T-helper 2 cell (primary cell): ENCODE measurements around the gene AIP.
"Not testable (repeated sequence)": the region's sequence is repeated elsewhere in the genome, so short reads cannot be mapped to it uniquely, and the experiment has no call there.

Source experiments
- DNase-seq, 5 experiments: peaks; one replicate each; pipeline versions ENCODE4 v3.0.0 to v3.0.0-alpha.2; 2012 to 2022

AIP gene

DNA sequence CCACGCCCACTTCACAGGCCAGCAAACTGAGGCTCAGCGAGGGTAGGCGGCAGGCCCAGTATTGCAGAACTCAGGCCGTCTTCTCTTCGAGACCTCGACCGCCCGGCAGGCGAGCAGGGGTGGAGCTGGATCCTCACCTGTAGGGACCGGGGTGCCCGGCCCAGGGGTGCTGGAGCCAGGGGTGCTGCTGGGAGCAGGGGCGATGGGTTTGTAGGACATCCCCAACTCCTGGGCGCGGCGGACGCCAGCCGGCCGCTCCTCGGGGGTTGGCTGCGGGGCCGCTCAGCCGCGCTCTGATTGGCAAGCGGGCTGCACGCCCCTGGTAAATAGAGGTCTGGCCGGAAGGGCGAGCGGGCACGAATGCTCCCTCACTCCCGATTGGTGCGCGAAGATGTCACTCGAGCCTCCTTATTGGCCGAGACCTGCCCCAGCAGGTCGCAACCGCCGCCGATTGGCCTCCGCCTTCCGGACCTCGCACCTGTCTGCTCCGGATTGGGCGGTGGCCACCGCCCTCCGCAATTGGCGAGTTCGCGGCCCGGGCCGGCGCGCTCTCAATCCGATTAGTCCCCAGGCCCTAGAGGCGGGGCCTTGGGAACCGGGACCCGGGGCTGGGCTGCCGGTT, 25.1 kb downstream of the AIP start, which contains the start of gene CDK2AP2:
Gene CDK2AP2, minus strand, starts transcription at position 299 of the 622 bp plus-strand sequence. Its CDS starts 80 bp downstream, at position 219.
- DNase-seq, result peak; percentile 93 to 100 (median 97)

- peak; percentile 97 to 99 (median 98) for DNase-seq
Observed at GRCh38 chr11:67508486-67509121, 25.8 kb downstream of the AIP start.

DNA sequence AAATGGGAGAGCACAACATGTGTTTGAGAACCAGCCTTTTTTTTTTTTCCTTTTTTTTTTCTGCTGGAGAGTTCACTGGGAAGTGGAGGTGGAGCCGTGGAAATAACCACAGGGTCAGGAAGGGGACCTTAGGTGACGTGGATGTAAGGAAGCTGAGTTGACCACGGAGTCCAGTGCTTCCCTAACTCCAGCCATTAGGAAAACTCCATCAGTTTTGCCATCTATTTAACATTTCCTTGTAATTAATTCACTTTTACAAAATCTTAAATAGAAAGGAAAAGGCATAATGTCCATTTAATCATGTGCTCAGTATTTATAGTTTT, 27.2 kb downstream of the AIP start:
- no peak for DNase-seq

DNA sequence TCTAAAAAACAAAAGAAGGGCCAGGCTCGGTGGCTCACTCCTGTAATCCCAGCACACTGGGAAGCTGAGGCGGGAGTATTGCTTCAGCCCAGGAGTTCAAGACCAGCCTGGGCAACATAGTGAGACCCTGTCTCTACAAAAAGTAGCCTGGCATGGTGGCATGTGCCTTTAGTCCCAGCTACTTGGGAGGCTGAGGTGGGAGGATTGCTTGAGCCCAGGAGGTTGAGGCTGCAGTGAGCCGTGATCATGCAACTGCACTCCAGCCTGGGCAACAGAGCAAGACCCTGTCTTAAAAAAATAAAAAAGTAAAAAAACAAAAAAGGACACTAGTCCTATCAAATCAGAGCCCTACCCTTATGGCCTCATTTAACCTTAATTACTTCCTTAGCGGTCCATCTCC, 28.7 kb downstream of the AIP start:
- not testable (repeated sequence) for DNase-seq

- no peak for DNase-seq
Observed at GRCh38 chr11:67514116-67514515, 31.3 kb downstream of the AIP start.

- DNase-seq, result no peak
Observed at GRCh38 chr11:67516806-67517205, 34.0 kb downstream of the AIP start.

DNA sequence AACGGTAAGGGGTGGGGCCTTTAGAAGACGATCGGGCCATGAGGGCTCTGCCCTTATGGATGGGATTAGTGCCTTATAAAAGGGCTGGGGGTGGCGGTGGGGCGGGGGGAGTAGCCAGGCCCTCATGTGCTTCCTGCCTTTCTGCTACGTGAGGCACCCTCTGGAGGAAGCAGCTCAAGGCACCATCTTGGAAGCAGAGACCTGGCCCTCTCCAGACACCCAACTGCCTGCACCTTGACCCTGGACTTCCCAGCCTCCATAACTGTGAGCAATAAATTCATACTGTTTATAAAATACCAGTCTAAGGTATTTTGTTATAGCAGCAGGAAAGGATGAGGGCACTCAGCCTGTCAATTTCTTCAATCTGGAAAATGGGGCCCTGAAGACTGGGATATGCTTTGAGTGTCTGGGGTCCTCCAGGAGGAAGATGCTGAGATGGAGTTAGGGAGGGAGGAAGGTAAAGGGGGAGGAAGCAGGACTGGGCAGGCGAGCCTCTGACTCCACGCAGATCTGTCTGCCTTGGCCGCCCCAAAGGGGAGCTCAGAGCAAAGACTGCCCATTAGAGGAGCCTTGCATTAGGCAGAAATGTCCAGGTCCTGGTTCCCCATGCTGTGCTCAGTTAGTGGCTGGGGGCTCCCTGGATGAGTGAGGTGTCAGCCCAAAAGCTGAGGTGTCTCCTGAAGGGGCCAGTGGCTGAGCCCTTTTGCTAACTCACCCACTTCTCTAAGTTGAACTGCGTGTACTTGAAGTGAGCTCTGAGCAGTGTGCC, 35.1 kb downstream of the AIP start:
- DNase-seq, result no peak

- DNase-seq, result no peak
Observed at GRCh38 chr11:67519726-67520125, 36.9 kb downstream of the AIP start.

DNA sequence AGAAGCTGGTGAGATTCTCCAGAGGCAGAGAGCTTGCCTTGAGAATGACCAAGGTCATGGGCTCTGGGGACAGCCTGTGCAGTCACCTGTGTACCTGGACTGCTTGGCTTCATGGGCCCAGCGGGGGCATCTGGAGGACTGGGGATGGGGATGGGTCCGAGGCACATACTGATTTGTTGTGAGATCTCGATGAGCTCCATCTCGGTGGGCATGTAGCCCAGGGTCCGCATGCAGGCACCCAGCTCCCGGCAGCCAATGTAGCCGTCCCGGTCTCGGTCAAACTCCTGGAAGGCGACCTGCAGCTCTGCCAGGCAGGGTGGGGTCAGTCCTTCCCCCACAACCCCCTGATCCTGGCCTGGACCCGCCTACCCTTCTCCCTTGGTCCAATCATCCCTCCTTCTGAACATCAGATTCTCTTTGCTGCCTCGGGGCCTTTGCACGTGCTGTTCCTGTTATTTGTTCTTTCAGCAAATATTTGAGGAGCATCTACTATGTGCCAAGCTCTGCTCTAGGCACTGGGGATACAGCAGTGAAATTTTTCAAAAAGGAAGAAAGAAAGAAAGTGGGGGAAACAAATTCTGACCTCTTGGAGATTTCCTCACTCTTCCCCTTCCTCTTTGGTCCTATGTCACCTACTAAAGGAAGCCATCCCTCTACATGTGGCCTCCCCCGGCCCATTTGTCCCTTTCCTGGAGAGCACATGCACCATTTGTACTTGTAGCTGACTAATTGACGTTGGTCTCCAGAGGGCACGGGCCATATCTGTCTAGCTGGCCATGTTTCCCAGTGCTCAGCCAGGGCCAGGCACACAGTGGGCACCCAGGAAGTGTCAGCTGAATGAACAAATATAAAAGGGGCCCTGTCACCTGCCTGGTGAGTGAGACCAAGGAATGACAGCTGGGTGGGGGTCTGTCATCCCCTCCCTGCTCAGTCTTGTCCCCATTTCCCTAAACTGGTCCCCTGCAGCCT, 38.3 kb downstream of the AIP start:
- no peak for DNase-seq

GRCh38 chr11:67521924-67522323, 39.1 kb downstream of the AIP start:
- no peak for DNase-seq

DNA sequence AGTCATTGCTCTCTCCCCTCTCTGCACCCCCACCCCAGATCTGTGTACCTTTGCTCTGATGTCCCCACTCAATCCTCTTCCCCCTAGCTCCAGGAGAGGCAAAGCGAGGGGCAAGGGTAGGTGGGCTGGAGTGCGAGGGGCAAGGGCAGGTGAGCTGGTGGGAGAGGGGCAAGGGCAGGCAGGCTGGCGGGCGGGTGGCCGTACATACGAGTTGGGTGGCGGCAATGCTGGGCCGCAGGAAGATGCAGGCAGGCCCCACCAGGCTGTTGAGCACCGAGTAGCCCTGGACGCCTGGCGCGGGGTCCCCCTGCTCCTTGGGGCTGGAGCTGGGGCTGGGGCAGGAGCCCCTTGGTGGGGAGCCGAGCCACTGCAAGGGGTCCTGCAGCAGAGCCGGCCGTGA, 39.5 kb downstream of the AIP start:
- DNase-seq, result no peak

DNA sequence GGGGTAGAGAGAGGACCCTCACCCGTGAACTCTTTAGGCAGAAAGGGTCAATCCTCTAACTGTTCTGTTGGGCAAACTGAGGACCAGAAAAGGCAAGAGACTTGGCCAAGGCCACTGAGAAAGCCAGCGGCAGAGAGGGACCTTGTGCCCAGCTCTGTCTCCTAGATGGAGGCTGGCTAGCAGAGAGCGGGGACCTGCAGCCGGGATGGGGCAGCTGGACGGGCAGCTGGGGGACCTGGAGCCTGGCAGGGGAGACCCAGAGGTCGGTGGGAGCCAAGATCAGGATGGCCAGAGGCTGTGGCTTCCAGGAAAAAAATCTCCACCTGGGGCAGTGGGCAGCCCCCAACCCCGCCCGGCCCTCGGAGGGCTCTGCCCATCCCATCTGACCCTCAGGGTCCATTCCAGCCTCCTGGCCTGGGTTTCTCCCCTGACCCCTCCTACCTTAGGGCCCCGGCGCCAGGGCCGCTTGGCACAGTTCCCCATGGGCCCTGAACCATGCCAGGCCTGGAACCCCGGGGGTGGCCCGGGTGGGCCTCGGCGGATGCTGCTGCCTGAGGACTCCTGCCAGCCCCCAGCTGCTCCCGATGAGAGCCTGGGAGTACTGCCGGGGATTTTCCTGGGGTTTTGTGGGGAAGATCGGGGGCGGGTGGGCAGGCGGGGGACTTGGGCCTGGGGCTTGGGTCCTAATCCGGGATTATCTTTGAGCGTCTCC, 40.2 kb downstream of the AIP start, which contains the start of gene CABP2:
Gene CABP2, minus strand, starts transcription at position 603 of the 712 bp plus-strand sequence. Its CDS starts 120 bp downstream, at position 483.
- no peak for DNase-seq

DNA sequence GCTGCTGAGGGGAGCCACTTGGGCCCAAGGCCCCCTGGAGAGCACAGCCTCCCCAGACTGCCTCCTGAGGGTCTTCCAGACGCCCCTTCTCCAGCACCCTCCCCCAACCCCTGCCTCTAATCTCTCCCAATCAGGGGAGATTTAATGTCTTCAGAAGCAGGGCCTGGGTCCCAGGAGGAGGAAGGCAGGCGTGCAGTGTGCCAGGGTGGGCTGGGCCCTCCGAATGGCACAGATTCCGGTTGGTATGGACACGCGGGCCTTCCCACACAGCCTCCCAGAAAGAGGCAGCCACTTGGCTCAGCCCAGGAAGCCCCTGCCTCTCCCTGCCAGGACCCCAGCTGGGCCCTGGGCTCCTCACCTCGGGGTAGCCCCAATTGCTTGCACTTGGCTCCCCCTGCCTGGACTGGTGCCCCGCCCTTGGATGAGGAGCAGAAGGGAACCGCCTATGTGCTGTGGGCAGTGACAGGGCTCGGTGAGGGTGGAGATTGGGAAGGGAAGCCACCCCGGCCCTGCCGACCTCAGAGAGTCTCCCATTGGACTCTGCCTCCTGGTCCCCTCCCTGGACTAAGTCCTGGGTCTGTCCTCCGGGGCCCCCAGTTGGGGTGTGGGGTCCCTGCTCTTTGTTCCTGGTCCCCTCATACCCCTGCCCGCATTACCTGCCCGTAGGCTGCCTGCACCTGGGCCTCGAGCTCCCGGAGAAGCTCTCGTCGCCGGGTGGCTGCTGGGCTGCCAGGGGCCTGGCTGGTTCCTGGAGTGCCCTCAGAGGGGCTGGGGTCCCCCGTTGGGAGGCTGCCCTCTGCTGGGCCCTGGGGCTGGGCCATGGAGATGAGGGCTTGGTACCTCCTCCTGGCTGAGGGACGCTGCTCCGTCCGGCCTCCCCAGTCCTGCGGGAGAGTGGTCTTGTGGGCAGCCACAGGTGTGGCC, 41.0 kb downstream of the AIP start:
- DNase-seq, result no peak

DNA sequence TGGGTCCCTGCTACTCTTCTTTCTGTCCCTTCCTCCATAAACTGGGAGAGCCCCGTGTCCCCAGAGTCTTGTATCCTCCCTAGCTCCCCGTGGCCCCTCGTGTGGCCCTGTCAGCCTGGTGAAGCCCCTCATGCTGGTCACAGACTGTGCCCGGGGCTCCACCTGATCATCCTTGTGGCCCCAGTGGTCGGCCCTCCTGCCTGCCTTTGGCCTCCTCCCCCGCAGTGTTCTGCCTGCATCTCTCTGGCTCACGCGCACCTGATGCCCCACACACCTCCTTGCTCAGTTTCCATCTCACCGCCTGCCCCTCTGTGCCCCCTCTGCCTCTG, 41.6 kb downstream of the AIP start:
- DNase-seq, result no peak

DNA sequence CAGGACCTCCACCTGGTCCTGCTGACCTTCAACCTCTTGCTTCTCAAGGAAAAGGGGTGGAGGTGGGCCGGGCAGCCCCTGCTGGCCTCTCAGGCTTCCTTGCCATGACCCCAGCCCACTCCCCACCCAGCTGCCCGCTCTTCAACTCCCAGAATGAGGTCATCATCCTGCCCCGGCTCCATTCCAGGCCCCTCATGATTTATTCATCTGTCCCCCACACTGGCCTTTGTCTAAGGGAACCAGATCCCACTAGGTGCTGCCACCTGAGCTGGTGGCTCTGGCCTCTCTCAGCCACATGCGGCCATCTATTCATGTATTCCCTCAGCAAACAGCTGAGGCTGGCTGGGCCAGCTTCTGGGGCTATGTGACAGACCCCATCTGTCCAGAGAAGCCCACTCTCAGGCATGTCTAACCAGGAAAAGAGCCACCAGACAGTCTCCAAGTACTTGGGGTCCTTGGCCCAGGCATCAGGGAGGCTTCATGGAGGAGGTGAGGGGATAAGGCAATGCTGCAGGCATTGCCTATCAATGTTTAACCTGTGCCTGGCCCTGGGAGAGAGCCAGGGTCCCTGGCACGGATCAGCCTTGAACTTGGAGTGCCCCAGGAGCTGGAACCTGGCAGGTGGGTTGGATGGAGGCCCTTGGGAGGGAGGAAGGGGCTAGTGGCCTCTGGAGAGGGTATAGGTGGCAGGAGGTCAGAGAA, 42.6 kb downstream of the AIP start:
- DNase-seq, result no peak

DNA sequence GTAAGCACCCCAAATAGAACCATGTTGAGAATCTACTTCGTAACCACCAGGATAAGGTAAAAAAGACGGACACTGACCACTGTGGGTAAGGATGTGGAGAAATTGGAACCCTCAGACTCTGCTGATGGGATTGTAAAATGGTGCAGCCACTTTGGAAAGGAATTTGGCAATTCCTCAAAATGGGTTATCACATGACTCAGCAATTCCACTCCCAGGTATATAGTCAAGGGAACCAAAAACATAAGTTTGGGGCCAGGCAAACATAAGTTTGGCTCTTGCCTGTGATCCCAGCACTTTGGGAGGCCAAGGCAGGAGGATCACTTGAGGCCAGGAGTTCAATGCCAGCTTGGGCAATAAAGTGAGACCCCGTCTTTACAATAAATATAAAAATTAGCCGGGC, 45.5 kb downstream of the AIP start:
- no peak for DNase-seq

DNA sequence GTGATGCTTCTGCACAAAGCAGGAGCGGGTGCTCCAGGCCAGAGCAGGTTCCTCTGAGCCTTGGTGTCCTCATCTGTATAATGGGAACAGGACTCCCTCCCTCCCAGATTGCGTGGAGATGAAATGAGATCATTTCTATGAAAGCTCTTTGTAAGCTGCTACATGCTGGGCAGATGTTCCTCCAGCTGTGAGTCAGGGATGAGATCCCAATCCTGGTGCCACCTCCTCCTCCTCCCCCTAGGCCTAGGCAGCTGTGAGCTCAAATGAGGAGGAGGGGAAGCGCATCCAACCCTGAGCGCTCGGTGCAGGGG, 47.4 kb downstream of the AIP start:
- no peak for DNase-seq

DNA sequence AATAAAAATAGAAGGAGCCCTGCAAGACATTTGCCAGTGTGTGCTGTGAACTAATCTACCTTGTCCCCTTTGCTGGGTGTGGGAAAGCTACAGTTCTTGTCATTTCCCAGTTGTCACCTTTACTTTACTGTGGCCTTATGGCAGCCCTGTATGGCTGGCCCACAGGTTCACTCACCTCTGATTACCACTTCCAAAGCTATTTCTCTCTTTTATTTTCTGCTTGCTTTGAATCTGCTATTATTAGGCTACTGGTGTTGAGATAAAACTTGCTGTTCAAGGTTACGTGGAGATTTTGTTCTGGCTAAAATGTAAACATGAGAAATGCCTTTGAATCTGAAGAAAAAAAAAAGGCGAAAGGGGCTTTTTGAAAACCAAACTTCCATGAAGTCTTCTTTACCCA, 50.1 kb downstream of the AIP start:
- no peak for DNase-seq

DNA sequence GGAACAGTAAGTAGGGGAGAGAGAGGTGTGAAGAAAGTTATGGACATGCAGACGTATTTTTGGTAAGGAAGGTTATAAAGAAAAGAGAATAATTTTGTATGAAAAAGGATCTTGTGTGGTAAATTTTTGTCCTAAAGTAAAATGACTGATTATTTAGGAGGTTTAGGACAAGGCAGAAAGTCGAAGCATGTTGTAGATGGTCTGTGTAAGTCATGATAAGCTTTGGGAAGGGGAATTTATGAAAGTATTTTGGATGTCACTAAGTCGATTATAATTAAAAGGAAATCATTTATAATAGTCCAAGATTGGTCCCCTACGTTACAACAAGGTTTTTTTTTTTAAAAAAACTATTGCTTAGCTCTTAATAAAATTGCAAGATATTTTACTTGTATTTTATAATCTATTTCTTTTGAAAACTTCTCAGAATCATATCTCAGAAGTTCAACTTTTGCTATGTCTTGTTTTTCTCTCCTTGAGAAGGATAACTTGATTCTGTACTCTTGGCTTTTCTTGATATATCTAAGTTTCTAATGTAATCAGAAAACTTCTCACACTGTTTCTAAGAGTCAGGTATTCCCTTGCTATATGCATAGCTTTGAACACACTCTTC, 51.3 kb downstream of the AIP start:
- no peak for DNase-seq

GRCh38 chr11:67535561-67535960, 52.7 kb downstream of the AIP start:
- DNase-seq, result no peak
